GM19240 (cell line): ENCODE measurements around the gene SUGP1.
"Not testable (repeated sequence)": the region's sequence is repeated elsewhere in the genome, so short reads cannot be mapped to it uniquely, and the experiment has no call there.

ENCODE experiments used
- DNase-seq: peaks from one replicate; pipeline ENCODE4 v3.0.0; 2011; ENCODE audit warnings: low spot score; ENCODE audit not compliant: insufficient read length

Gene SUGP1, protein sequence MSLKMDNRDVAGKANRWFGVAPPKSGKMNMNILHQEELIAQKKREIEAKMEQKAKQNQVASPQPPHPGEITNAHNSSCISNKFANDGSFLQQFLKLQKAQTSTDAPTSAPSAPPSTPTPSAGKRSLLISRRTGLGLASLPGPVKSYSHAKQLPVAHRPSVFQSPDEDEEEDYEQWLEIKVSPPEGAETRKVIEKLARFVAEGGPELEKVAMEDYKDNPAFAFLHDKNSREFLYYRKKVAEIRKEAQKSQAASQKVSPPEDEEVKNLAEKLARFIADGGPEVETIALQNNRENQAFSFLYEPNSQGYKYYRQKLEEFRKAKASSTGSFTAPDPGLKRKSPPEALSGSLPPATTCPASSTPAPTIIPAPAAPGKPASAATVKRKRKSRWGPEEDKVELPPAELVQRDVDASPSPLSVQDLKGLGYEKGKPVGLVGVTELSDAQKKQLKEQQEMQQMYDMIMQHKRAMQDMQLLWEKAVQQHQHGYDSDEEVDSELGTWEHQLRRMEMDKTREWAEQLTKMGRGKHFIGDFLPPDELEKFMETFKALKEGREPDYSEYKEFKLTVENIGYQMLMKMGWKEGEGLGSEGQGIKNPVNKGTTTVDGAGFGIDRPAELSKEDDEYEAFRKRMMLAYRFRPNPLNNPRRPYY

GRCh38 chr19:19320361-19321140 is at the start of gene SUGP1, which contains the start of gene MAU2:
Gene SUGP1, minus strand, starts transcription at chr19:19320509. Its CDS starts 13 bp downstream, at chr19:19320496.
Gene MAU2, plus strand, starts transcription at chr19:19320829. Its CDS starts 31 bp downstream, at chr19:19320860.
- DNase-seq: peak; percentile 92

DNA sequence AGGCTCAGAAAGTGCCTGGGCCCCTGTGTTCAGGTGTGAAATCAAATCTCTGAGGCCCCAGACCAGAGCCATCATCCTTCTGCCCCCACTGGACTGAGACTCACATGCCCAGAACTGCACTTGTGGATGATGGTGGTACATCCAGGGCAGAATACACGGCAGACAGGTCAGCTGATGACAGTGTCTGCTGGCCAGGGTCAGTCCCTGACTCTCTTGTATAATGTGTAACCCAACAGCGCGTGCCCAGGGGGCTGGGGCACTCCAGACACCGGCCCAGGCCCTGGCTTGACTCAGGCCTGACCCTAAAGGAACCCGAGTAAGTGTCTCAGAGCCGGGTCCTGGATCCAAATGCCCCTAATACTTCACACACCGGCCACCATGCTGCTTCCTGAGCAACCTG is 47.8 kb upstream of the SUGP1 start:
- DNase-seq: no peak

DNA sequence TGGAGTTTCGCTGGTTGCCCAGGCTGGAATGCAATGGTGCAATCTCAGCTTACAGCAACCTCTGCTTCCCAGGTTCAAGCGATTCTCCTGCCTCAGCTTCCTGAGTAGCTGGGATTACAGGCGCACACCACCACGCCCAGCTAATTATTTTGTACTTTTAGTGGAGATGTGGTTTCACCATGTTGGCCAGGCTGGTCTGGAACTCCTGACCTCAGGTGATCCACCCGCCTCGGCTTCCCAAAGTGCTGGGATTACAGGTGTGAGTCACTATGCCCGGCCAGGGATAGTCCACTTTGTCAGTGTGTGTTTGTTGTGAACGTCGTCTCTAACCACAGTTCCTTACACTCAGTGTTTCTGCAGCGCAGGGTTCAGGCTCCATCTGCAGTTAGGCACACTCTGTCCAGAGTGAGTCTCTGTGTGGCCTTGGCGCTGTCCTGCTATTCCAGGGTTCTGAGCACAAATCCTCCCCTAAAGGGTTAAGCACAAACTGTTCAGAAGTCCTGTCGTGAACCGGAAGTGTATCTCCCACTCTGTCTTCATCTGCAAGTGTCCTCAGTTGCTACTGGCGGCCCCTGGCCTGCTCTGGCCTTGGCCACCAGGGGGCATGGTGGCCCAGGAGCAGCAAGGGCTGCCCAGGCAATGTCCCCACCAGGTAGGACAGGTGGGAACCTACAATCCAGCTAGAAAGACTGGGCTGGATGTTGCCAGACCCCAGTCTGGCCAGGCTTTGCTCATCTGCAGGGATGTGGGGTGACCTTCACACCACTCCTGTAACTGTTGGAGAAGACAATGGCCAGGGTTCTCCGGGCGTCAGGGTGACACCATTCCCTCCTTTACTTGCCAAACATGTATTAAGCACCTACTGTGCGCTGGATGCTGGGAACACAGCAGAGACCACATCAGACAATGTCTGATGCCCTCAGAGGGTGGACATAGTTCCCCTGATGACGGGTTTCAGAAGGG is 46.4 kb upstream of the SUGP1 start:
- peak; percentile 55 for DNase-seq

- no peak for DNase-seq
These were observed 41.8 kb upstream of the SUGP1 start for GRCh38 chr19:19362075-19362474.

DNA sequence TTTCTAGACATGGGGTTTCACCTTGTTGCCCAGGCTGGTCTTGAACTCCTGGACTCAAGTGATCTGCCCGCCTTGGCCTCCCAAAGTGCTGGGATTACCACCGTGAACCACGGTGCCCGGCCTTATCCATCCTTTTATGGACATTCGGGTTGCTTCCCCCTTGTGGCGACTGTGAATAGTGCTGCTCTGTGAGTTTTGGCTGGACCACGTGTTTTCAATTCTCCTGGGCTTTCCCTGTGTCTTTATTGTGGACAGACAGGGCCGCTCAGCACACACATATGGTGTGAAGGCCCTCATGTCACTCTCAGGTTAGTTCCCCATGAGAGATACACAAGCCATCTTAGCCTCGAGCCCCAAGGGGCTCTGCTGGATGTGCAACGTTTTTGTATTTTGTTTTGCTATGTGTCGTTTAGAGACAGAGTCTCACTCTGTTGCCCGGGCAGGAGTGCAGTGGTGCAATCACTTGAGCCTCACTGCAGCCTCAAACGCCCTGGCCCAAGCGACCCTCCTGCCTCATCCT is 40.8 kb upstream of the SUGP1 start:
- peak; percentile 66 for DNase-seq

DNA sequence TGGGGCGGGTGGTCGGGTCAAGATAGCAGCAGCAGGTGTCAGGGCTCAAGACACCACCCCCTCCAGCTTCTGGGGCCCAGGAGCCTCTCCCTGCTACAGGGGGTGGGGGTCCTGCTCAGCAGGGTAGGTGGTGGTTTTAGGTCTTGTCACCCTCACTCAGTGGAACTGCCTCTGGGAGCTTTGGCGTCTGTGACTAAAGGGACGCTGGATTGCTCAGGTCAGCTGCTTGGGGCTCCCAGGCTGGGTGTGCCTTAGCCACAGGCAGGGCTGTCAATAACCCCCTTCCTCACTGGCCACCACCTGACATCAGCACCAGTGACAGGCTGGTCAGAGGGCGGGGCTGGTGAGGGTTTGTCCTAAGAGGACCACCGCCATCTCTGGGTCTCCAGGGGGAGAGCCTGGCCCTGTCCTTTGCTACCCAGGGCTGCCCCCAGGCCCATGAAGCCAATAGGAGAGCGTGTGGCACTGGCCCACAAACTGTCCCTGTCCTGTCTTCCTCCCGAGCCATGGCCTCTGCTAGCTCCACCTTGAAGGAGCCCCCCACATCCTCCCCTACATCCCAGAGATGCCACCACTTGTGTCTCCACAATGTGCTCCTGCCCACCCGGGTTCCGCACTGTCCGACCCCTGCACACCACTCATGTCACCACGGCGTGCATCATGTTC is 36.7 kb upstream of the SUGP1 start:
- no peak for DNase-seq

GRCh38 chr19:19356500-19356899 is 36.2 kb upstream of the SUGP1 start:
- no peak for DNase-seq

DNA sequence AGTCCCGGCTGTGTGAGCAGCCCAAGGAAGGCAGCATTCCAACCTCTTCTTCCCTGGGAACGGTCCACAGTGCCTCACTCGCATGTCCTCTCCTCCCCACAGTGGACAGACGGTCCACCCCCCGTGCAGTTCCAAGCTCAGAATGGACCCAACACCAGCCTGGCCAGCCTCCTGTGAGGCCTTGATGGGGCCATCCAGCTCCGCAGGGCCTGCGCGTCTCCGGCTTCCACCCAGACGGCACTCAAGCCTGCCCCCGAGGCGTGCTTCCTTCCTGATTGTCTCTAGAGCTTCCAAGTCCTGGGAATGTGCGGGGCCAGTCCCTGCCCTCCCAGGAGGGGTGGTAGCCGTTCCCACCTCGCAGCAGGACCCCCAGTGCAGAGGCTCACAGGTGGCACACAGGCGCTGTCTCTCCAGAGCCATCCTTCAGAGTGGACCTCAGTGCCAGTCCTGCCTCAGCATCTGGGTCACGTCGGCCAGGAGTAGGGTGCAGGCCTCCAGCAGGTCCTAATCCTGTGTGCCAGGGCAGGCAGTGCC is 35.4 kb upstream of the SUGP1 start:
- no peak for DNase-seq

DNA sequence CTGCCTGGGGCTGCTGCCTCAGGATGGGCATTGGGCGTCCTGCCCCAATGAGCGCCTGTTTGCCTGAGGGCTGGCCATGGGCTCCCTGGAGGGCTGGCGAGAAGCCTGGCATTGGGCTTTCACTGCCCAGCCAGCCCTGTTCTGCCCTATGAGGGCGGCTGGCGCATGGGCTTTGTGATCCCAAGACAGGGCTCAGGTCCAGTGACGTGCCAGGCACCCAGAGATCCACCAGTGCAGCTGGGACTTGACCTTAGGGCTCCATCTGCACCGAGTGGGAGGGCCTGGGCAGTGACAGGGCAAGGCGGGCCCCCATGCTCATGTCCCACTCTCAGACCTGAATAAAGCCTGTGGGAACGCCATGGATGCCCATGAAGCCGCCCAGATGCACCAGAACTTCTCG is 34.6 kb upstream of the SUGP1 start:
- DNase-seq: no peak

DNA sequence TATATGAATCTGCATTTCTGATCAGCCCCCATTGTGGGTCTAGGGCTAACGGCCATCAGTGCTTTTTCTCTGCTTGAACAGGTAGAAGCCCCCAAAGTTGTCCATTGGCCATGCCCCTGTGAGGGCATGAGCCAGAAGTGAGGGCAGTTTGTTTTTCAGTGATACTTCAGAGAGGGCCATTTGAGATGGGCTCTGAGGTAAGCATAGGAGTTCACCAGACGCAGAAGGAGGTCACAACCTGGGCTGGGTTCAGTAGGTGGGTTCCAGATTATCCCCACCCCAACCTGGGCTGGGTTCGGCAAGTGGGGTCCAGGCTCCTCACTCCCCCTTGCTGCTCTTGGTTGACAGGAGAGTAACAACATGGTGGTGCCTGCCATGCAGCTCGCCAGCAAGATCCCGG is 33.7 kb upstream of the SUGP1 start:
- DNase-seq: no peak

DNA sequence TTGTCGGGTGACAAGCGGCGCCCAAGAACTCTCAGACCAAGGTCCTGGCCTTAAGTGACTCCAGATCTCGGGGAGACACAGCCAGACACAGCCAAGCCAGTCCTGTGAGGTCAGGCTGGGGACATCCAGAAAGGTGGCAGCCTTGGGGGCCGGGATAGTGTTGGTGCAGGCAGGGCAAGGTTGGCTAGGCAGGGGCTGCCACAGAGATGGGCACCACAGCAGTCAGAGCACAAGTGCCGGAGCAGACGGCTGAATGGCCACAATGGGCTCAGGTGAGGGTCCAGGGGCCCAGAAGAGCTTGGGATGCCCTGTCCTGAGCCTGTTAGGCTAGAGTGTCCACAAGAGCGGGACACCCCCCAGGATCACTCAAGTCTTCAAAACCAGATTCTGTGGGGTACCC is 32.5 kb upstream of the SUGP1 start:
- no peak for DNase-seq

GRCh38 chr19:19350756-19351155 is 30.4 kb upstream of the SUGP1 start:
- not testable (repeated sequence) for DNase-seq

DNA sequence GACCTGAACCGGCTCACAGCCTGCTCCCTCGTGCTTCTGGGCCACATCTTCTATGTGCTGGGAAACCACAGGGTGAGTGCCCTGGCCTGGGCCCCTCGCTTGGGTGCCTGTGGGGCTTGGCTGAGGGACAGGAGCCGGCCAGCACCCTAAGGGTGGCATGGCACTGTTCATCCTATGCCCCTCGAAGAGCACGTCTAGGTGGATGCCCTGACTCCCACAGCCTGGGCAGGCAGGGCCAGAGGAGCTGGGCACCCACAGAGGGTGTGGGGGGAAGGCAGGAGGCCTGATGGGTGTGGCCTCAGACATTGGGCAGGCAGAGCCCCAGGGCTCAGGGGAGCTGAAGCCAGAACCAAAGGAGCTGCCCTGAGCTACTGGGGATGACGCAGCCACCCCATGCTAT is 29.1 kb upstream of the SUGP1 start:
- DNase-seq: no peak

GRCh38 chr19:19348266-19348665 is 28.0 kb upstream of the SUGP1 start:
- no peak for DNase-seq

DNA sequence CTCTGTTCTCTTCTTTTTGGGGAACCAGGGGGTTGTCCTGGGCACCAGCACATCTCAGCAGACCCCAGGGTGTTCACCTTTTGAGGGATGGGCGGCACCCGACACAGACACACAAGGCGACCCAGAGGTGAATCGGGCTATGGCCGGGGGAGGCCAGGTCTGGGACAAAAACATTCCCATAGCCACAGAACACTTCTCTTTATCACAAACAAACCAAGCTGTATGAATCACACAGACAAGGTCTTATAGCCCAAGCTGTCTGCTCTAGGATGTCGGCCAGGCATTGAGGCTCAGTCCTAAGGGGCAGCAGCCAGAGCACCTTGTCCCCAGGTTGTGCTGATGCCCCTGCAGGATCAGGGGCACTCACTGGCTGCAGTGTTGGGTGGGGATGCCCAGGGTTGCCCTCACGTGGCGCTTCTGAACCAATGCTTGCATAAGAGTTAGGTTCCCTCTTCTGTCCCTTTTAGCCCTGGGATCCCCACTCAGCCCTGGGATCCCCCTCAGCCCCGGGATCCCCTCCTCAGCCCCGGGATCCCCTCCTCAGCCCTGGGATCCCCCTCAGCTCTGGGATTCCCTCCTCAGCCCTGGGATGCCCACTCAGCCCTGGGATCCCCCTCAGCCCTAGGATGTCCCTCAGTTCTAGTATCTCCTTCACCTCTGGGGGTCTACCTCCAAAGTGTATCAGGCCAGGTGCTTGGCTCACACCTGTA is 27.2 kb upstream of the SUGP1 start:
- no peak for DNase-seq

GRCh38 chr19:19345970-19346369 is 25.7 kb upstream of the SUGP1 start:
- no peak for DNase-seq

DNA sequence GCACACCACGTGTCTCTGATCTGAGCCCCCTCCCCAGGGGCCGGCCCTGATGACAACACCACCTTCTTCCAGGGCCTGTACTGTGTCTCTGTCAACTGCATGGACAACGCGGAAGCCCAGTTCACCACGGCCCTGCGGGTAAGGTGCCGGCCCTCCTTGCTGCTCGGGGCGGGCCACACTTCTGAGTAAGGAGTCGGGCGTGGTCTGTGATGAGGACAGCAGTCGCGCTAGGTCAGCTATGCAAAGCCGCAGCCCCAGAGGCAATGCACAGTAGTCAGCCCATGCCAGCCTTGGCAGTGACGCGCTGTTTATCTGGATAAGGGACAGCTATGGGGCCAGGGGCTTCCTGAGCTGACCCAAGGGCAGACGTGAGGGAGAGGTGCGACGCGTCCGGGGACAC is 24.9 kb upstream of the SUGP1 start:
- no peak for DNase-seq

GRCh38 chr19:19343762-19344161 is 23.5 kb upstream of the SUGP1 start:
- no peak for DNase-seq

DNA sequence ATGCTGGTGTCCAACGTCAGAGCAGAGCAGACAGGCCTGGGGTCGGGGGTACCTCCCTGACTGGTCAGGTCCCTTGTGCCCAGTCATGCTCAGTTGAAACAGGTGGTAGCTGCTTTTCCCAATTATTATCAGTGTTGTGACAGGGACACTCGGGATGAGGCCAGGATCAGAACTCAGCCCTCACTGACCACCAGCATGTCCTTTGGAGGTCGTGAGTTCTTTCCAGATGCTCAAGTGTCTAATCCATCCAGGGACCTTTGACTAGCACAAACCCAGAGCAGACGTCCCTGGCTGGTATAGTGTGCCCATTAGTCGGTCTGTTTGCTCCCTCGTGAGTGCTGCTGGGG is 22.7 kb upstream of the SUGP1 start:
- no peak for DNase-seq
